Gastrocnemius medialis (tissue), 4 donors: ENCODE results near the gene PIK3CD.

ENCODE experiments used
- POLR2A ChIP-seq, 2 donors: fragments of 450-650 bp; IDR thresholded peaks; one replicate each; pipeline ENCODE4 v1.6.1; 2017; ENCODE audit warnings: antibody characterized with exemption in 2 of 2, mild to moderate bottlenecking in 2 of 2, moderate library complexity in 2 of 2
- TF ChIP-seq, protein P1 (sequence below), 5 experiments: fragments of 450-650 bp in 3 of 5; fragments of 200-600 bp in 2 of 5; sonication (generic) in 2 of 5; IDR thresholded peaks in 4 of 5; conservative IDR thresholded peaks in 1 of 5; 1 replicate in 4 of 5; 2 replicates in 1 of 5; pipeline ENCODE4 v1.5.1; 2016 to 2019; ENCODE audit warnings: antibody characterized with exemption in 5 of 5, mild to moderate bottlenecking in 3 of 5, moderate library complexity in 3 of 5

DNA sequence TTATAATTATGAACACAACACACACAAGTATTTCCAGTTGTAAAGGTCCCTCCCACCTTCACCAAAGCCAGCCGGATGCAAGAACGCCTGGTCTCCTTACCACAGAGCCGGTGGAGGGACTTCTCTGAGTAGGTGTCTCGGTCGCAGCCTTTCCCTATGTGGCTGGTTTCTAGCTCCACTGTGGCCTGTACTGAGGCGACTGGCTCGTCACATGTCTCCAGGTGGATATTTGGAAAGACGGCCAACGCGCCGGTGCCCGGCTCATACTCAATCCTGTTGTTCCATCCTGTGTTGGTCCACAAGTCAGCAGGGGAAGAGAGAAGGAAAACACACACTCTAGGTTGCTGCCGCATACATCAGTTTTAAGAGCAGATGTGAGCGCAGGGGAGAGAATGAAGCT, 97.8 kb downstream of the PIK3CD start:
- no peak for TF ChIP-seq POLR2A (IDR thresholded peaks at IDR 0.05)
- TF ChIP-seq, protein P1, sequence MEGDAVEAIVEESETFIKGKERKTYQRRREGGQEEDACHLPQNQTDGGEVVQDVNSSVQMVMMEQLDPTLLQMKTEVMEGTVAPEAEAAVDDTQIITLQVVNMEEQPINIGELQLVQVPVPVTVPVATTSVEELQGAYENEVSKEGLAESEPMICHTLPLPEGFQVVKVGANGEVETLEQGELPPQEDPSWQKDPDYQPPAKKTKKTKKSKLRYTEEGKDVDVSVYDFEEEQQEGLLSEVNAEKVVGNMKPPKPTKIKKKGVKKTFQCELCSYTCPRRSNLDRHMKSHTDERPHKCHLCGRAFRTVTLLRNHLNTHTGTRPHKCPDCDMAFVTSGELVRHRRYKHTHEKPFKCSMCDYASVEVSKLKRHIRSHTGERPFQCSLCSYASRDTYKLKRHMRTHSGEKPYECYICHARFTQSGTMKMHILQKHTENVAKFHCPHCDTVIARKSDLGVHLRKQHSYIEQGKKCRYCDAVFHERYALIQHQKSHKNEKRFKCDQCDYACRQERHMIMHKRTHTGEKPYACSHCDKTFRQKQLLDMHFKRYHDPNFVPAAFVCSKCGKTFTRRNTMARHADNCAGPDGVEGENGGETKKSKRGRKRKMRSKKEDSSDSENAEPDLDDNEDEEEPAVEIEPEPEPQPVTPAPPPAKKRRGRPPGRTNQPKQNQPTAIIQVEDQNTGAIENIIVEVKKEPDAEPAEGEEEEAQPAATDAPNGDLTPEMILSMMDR (IDR thresholded peaks at IDR 0.05 in 4 of 5, conservative IDR thresholded peaks at IDR 0.05 in 1 of 5) = no peak
